AG04450 (cell line): ENCODE data around the gene CACNB4. TPM values are rescaled to one million over a fixed set of nuclear protein-coding genes. Genes with fewer than 3 reads are reported as not detected.
"Not testable (repeated sequence)": the region's sequence is repeated elsewhere in the genome, so short reads cannot be mapped to it uniquely, and the experiment has no call there.

Experiments
- CTCF ChIA-PET: fragments of 300-600, 350-600 bp; formaldehyde crosslinking; extraction: SDS; loops from one replicate; lab custom pipeline; 2022; ENCODE audit warnings: antibody characterized with exemption, inconsistent platforms; lab: Charles Lee
- POLR2A ChIA-PET: fragments of 350-600 bp; formaldehyde crosslinking; extraction: SDS; loops from one replicate; lab custom pipeline; 2021; ENCODE audit warnings: antibody characterized with exemption, inconsistent platforms; lab: Yijun Ruan, JAX
- DNase-seq: peaks from one replicate; pipeline ENCODE4 v3.0.0-alpha.2; 2011; ENCODE audit warnings: low read depth, low spot score
- H3K27ac ChIP-seq: one replicate; pipeline ENCODE4 v1.5.1; 2012; ENCODE audit warnings: low read depth, low read length, control low read depth
- H3K27me3 ChIP-seq: one replicate; pipeline ENCODE4 v1.6.0; 2012; ENCODE audit warnings: low read length; ENCODE audit not compliant: control insufficient read depth, insufficient read depth
- H3K4me3 ChIP-seq: 2 replicates; pipeline ENCODE4 v1.5.1; 2011; ENCODE audit warnings: mild to moderate bottlenecking, low read depth, low read length, control low read depth
- H3K9me3 ChIP-seq: 2 replicates; pipeline ENCODE4 v1.5.1; 2012; ENCODE audit warnings: low read length; ENCODE audit not compliant: control insufficient read depth, insufficient read depth
- CTCF ChIP-seq: IDR thresholded peaks from 2 replicates; pipeline ENCODE4 v1.5.1; 2011; ENCODE audit warnings: low read depth, low read length, control low read depth, inconsistent platforms
- polyA plus RNA-seq: library from polyadenylated mRNA; depleted of rRNA; stranded (reverse); fragments of >200 nt; gene quantifications from 2 replicates; pipeline ENCODE4 v1.2.3, GENCODE V29; 2011

CACNB4 gene
- polyA plus RNA-seq, 1 experiment = 0.22 TPM

DNA sequence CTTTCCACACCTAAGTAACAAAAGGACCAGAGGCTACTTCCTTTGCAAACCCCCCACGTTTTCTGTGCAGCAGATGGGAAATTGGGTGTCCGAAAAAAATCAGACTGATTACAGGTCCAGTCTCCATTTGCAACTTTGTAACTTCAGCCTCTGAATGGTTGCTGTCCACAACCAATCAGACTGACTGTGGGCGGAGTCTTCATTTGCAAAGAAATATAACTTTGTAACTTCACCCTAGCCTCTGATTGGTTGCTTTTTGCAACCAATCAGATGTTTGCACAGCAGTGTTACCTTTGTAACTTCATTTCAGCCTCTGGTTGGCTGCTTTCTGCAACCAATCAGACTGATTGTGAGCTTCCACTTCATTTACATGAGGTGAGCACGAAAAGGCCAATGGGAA, 27.8 kb upstream of the CACNB4 start:
- POLR2A ChIA-PET = no interaction called here
- no peaks in the 10 kb centered on the region for H3K27me3 ChIP-seq
- H3K9me3 ChIP-seq = no peaks in the 10 kb centered on the region
- no peak overlapping the region for H3K27ac ChIP-seq
- no peak overlapping the region for H3K4me3 ChIP-seq
- CTCF ChIA-PET = interaction anchor here (1.4 kb wide), 1 partner anchor 101 kb away, joined by 5 read pairs; no protein-coding TSS in a partner anchor
- no peak for DNase-seq
- TF ChIP-seq CTCF = no peak

GRCh38 chr2:152122161-152122560, 23.3 kb upstream of the CACNB4 start:
- no peak for TF ChIP-seq CTCF
- CTCF ChIA-PET = no interaction called here
- Histone ChIP-seq H3K9me3 (no peaks in the 10 kb centered on the region), H3K27me3 (no peaks in the 10 kb centered on the region), H3K27ac (no peak overlapping the region), H3K4me3 (no peak overlapping the region)
- DNase-seq = no peak
- POLR2A ChIA-PET = no interaction called here

GRCh38 chr2:152120430-152120829, 21.6 kb upstream of the CACNB4 start:
- TF ChIP-seq CTCF = no peak
- ChIA-PET POLR2A (no interaction called here), CTCF (interaction anchor here (0.8 kb wide), 1 partner anchor 95 kb away, joined by 4 read pairs; no protein-coding TSS in a partner anchor)
- DNase-seq = no peak
- Histone ChIP-seq H3K9me3 (no peaks in the 10 kb centered on the region), H3K27ac (no peak overlapping the region), H3K27me3 (no peaks in the 10 kb centered on the region), H3K4me3 (no peak overlapping the region)

- H3K4me3 ChIP-seq = no peak overlapping the region
- H3K27ac ChIP-seq = no peak overlapping the region
- ChIA-PET POLR2A (no interaction called here), CTCF (interaction anchor here (1.2 kb wide), 1 partner anchor 60 kb away, joined by 3 read pairs; the partner anchor contains the start of gene STAM2)
- H3K9me3 ChIP-seq = no peaks in the 10 kb centered on the region
- H3K27me3 ChIP-seq = no peaks in the 10 kb centered on the region
- TF ChIP-seq CTCF = no peak
- no peak for DNase-seq
Measured at GRCh38 chr2:152115952-152116351, 17.1 kb upstream of the CACNB4 start.

GRCh38 chr2:152114366-152114765, 15.5 kb upstream of the CACNB4 start:
- Histone ChIP-seq H3K4me3 (no peak overlapping the region), H3K27me3 (no peaks in the 10 kb centered on the region), H3K27ac (no peak overlapping the region), H3K9me3 (no peaks in the 10 kb centered on the region)
- ChIA-PET CTCF (no interaction called here), POLR2A (no interaction called here)
- no peak for DNase-seq
- TF ChIP-seq CTCF = no peak

GRCh38 chr2:152107140-152107539, 8.3 kb upstream of the CACNB4 start:
- H3K27me3 ChIP-seq, DNase-seq, H3K9me3 ChIP-seq, POLR2A ChIA-PET, H3K27ac ChIP-seq, H3K4me3 ChIP-seq: not testable (repeated sequence)
- CTCF ChIA-PET = interaction anchor here (0.7 to 0.9 kb wide), 2 partner anchors 69 to 76 kb away, joined by 3 read pairs; no protein-coding TSS in a partner anchor
